Measurements from ENCODE around the gene BMAL1. TPM values are rescaled to one million over a fixed set of nuclear protein-coding genes. Genes with fewer than 3 reads are reported as not detected.

The BMAL1 gene
- polyA plus RNA-seq, 1 experiment = 12.5 TPM

GRCh38 chr11:13344818-13345217 is 67.2 kb downstream of the BMAL1 start:
- Histone ChIP-seq H3K9me3 (ENCODE audit: control insufficient read depth, insufficient read depth, low read length) (no peaks in the 10 kb centered on the region), H3K27me3 (ENCODE audit: control insufficient read depth, insufficient read depth, low read length) (no peaks in the 10 kb centered on the region), H3K27ac (ENCODE audit: low read depth, low read length) (no peak overlapping the region), H3K4me3 (ENCODE audit: low read depth, low read length) (no peak overlapping the region)
- ChIA-PET CTCF (interaction anchor here (0.7 to 6.4 kb wide), 12 partner anchors 8 to 385 kb away, joined by 3 to 148 read pairs (median 6); no protein-coding TSS in a partner anchor), POLR2A (interaction anchor here (1.0 kb wide), 1 partner anchor 129 kb away, joined by 3 read pairs; no protein-coding TSS in a partner anchor)
- no peak for DNase-seq (ENCODE audit: low read depth, low spot score)
- TF ChIP-seq CTCF (IDR thresholded peaks at IDR 0.05; ENCODE audit: low read depth, low read length) = no peak

GRCh38 chr11:13346470-13346869 is 68.9 kb downstream of the BMAL1 start:
- H3K9me3 ChIP-seq (ENCODE audit: control insufficient read depth, insufficient read depth, low read length) = no peaks in the 10 kb centered on the region
- H3K27ac ChIP-seq (ENCODE audit: low read depth, low read length) = no peak overlapping the region
- H3K27me3 ChIP-seq (ENCODE audit: control insufficient read depth, insufficient read depth, low read length) = no peaks in the 10 kb centered on the region
- CTCF ChIA-PET = interaction anchor here (1.0 to 6.4 kb wide), 3 partner anchors 12 to 383 kb away, joined by 4 to 148 read pairs (median 35); no protein-coding TSS in a partner anchor
- H3K4me3 ChIP-seq (ENCODE audit: low read depth, low read length) = no peak overlapping the region
- TF ChIP-seq CTCF (IDR thresholded peaks at IDR 0.05; ENCODE audit: low read depth, low read length) = no peak
- DNase-seq (ENCODE audit: low read depth, low spot score) = no peak
- POLR2A ChIA-PET = no interaction called here

- H3K27me3 ChIP-seq (ENCODE audit: control insufficient read depth, insufficient read depth, low read length) = no peaks in the 10 kb centered on the region
- DNase-seq (ENCODE audit: low read depth, low spot score) = no peak
- ChIA-PET CTCF (interaction anchor here (6.4 kb wide), 1 partner anchor 138 kb away, joined by 148 read pairs; no protein-coding TSS in a partner anchor), POLR2A (no interaction called here)
- H3K4me3 ChIP-seq (ENCODE audit: low read depth, low read length) = no peak overlapping the region
- no peaks in the 10 kb centered on the region for H3K9me3 ChIP-seq (ENCODE audit: control insufficient read depth, insufficient read depth, low read length)
- H3K27ac ChIP-seq (ENCODE audit: low read depth, low read length) = no peak overlapping the region
- no peak for TF ChIP-seq CTCF (IDR thresholded peaks at IDR 0.05; ENCODE audit: low read depth, low read length)
These were observed 70.3 kb downstream of the BMAL1 start for GRCh38 chr11:13347901-13348300.

- H3K9me3 ChIP-seq (ENCODE audit: control insufficient read depth, insufficient read depth, low read length) = no peaks in the 10 kb centered on the region
- no peak overlapping the region for H3K4me3 ChIP-seq (ENCODE audit: low read depth, low read length)
- CTCF ChIA-PET = interaction anchor here (6.4 kb wide), 1 partner anchor 139 kb away, joined by 148 read pairs; no protein-coding TSS in a partner anchor
- POLR2A ChIA-PET = no interaction called here
- no peak for TF ChIP-seq CTCF (IDR thresholded peaks at IDR 0.05; ENCODE audit: low read depth, low read length)
- H3K27me3 ChIP-seq (ENCODE audit: control insufficient read depth, insufficient read depth, low read length) = no peaks in the 10 kb centered on the region
- H3K27ac ChIP-seq (ENCODE audit: low read depth, low read length) = no peak overlapping the region
- DNase-seq (ENCODE audit: low read depth, low spot score) = no peak
These were observed 70.7 kb downstream of the BMAL1 start for GRCh38 chr11:13348305-13348704.

- no peak overlapping the region for H3K4me3 ChIP-seq (ENCODE audit: low read depth, low read length)
- DNase-seq (ENCODE audit: low read depth, low spot score) = no peak
- H3K27me3 ChIP-seq (ENCODE audit: control insufficient read depth, insufficient read depth, low read length) = no peaks in the 10 kb centered on the region
- no peak overlapping the region for H3K27ac ChIP-seq (ENCODE audit: low read depth, low read length)
- no peaks in the 10 kb centered on the region for H3K9me3 ChIP-seq (ENCODE audit: control insufficient read depth, insufficient read depth, low read length)
- TF ChIP-seq CTCF (IDR thresholded peaks at IDR 0.05; ENCODE audit: low read depth, low read length) = no peak
- ChIA-PET CTCF (interaction anchor here (1.7 kb wide), 1 partner anchor 139 kb away, joined by 9 read pairs; no protein-coding TSS in a partner anchor), POLR2A (no interaction called here)
These were observed 71.5 kb downstream of the BMAL1 start for GRCh38 chr11:13349046-13349445.
